Liver (tissue), 3 donors: Measurements from ENCODE around the gene BEST1.

Source experiments
- ATF3 ChIP-seq: IDR thresholded peaks from 2 replicates; pipeline ENCODE4 v1.6.1; 2016; ENCODE audit warnings: antibody characterized with exemption
- CTCF ChIP-seq: fragments of 150-350 bp; IDR thresholded peaks from 2 replicates; pipeline ENCODE4 v1.5.1; 2017; ENCODE audit warnings: improper control_type of control experiment, low read depth, low read length; ENCODE audit not compliant: missing input control
- EGR1 ChIP-seq, 2 donors: IDR thresholded peaks; 2 replicates each; pipeline ENCODE4 v1.6.1; 2016 to 2018; ENCODE audit warnings: antibody characterized with exemption in 2 of 2, low read depth in 2 of 2
- FOXA1 ChIP-seq: IDR thresholded peaks from 2 replicates; pipeline ENCODE4 v1.6.1; 2016; ENCODE audit warnings: antibody characterized with exemption
- GABPA ChIP-seq, 2 donors: IDR thresholded peaks in 1 of 2; conservative IDR thresholded peaks in 1 of 2; 2 replicates each; pipeline ENCODE4 v1.6.1; 2016; ENCODE audit warnings: antibody characterized with exemption in 2 of 2, mild to moderate bottlenecking in 1 of 2, moderate library complexity in 1 of 2
- JUND ChIP-seq, 2 donors: IDR thresholded peaks; 2 replicates each; pipeline ENCODE4 v1.6.1; 2016; ENCODE audit warnings: antibody characterized with exemption in 2 of 2
- NR2F2 ChIP-seq: IDR thresholded peaks from 2 replicates; pipeline ENCODE4 v1.6.1; 2016; ENCODE audit warnings: antibody characterized with exemption
- RAD21 ChIP-seq, 2 donors: IDR thresholded peaks; 2 replicates each; pipeline ENCODE4 v1.6.1; 2016; ENCODE audit warnings: antibody characterized with exemption in 2 of 2, mild to moderate bottlenecking in 2 of 2
- REST ChIP-seq: IDR thresholded peaks from 2 replicates; pipeline ENCODE4 v1.6.1; 2016; ENCODE audit warnings: antibody characterized with exemption, mild to moderate bottlenecking
- SP1 ChIP-seq: IDR thresholded peaks from 2 replicates; pipeline ENCODE4 v1.6.1; 2018; ENCODE audit warnings: antibody characterized with exemption, mild to moderate bottlenecking
- YY1 ChIP-seq: IDR thresholded peaks from 2 replicates; pipeline ENCODE4 v1.6.1; 2016; ENCODE audit warnings: antibody characterized with exemption, mild to moderate bottlenecking
- TF ChIP-seq, protein P1 (sequence below): IDR thresholded peaks from 2 replicates; pipeline ENCODE4 v1.6.1; 2016; ENCODE audit warnings: antibody characterized with exemption
- TF ChIP-seq, protein P2 (sequence below): IDR thresholded peaks from 2 replicates; pipeline ENCODE4 v1.6.1; 2016; ENCODE audit warnings: antibody characterized with exemption
- donor health status: healthy.
- donor health status: healthy.

DNA sequence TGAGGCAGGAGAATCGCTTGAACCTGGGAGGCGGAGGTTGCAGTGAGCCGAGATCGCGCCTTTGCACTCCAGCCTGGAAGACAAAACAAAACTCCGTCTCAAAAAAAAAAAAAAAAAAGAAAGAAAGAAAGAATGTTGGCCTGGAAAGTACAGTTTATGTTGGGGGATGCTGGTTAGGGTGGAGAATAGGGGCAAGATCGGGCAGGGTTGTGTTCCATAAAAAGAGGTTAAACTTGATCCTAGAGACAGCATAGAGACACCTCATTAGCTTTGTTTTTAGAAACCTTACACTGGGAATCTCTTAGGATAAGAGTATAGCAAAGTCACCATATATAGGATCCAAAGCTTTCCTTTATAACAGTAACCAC is 19.2 kb downstream of the BEST1 start:
- TF ChIP-seq CTCF: no peak
- TF ChIP-seq GABPA (IDR thresholded peaks at IDR 0.05 in 1 of 2, conservative IDR thresholded peaks at IDR 0.05 in 1 of 2): no peak
- TF ChIP-seq EGR1 (IDR thresholded peaks at IDR 0.05; ENCODE audit: low read depth in 2 of 2): no peak
- TF ChIP-seq, protein P1, sequence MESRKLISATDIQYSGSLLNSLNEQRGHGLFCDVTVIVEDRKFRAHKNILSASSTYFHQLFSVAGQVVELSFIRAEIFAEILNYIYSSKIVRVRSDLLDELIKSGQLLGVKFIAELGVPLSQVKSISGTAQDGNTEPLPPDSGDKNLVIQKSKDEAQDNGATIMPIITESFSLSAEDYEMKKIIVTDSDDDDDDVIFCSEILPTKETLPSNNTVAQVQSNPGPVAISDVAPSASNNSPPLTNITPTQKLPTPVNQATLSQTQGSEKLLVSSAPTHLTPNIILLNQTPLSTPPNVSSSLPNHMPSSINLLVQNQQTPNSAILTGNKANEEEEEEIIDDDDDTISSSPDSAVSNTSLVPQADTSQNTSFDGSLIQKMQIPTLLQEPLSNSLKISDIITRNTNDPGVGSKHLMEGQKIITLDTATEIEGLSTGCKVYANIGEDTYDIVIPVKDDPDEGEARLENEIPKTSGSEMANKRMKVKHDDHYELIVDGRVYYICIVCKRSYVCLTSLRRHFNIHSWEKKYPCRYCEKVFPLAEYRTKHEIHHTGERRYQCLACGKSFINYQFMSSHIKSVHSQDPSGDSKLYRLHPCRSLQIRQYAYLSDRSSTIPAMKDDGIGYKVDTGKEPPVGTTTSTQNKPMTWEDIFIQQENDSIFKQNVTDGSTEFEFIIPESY: no peak
- TF ChIP-seq NR2F2: no peak
- TF ChIP-seq, protein P2, sequence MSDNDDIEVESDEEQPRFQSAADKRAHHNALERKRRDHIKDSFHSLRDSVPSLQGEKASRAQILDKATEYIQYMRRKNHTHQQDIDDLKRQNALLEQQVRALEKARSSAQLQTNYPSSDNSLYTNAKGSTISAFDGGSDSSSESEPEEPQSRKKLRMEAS: no peak
- no peak for TF ChIP-seq FOXA1
- TF ChIP-seq YY1: no peak
- TF ChIP-seq RAD21 (IDR thresholded peaks at IDR 0.05): no peak
- TF ChIP-seq JUND (IDR thresholded peaks at IDR 0.05): no peak
- no peak for TF ChIP-seq SP1
- no peak for TF ChIP-seq REST
- TF ChIP-seq ATF3: no peak
